AG08396 (cell line): ENCODE results near the gene KCNJ15.

ENCODE experiments used
- DNase-seq: peaks from one replicate; pipeline ENCODE4 v3.0.0; 2012; ENCODE audit warnings: low spot score, mixed read lengths

KCNJ15 gene

GRCh38 chr21:38354746-38355145 lies 98.0 kb downstream of the KCNJ15 start:
- DNase-seq, result no peak

- no peak for DNase-seq
Observed at GRCh38 chr21:38355353-38355752, 98.6 kb downstream of the KCNJ15 start.

DNA sequence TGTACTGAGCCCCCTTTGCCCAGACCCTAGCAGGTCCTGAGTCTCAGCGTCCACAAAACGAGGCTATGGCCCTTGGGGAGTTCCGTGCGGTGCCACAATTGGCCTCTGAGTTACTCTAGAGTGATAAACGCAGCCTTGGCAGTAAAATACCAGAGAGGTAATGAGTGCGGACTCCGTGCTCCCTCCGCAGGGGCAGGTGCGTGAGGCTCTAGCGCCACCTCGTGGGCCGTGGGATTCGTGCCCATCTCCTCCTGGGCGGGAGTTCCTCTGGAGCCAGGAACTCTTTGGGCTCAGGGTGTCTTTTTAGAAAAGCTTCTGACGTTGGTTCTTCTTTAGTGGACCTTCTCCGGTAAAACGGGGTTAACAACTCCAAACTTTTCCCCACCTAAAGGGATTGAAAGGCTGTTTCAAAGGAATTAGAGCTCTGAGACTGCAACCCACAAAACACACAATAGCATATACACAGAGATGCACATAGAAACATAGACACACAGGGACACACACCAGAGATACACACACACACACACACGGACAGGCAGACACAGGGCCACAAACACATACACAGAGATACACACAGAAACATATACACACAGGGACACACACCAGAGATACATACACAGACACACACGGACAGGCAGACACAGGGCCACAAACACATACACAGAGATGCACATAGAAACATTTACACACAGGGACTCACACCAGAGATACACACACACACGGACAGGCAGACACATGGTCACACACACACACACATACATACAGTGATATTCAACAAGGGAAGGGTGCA lies 99.4 kb downstream of the KCNJ15 start:
- DNase-seq, result peak; percentile 84
